SK-N-SH (cell line): ENCODE measurements around the gene PPP1R27. TPM values are rescaled to one million over a fixed set of nuclear protein-coding genes. Genes with fewer than 3 reads are reported as not detected.

Source experiments
- CTCF ChIA-PET: fragments of 300-600, 350-600 bp; formaldehyde crosslinking; extraction: SDS; loops from one replicate; lab custom pipeline; 2021; lab: Yijun Ruan, JAX
- POLR2A ChIA-PET: fragments of 350-600 bp; sonication (Branson Sonifier 250); formaldehyde crosslinking; extraction: SDS; loops from one replicate; lab custom pipeline; 2020; ENCODE audit warnings: antibody characterized with exemption, inconsistent platforms; lab: Yijun Ruan, JAX
- DNase-seq: peaks from one replicate; pipeline ENCODE4 v3.0.0; 2012
- H2AFZ ChIP-seq: fragments of 200-600 bp; sonication (generic); 2 replicates; pipeline ENCODE4 v1.8.1; 2016; ENCODE audit warnings: antibody characterized with exemption, mild to moderate bottlenecking, low read depth
- H3F3A ChIP-seq: fragments of 200-600 bp; sonication (generic); replicated peaks from 2 replicates; pipeline ENCODE3; 2016; ENCODE audit warnings: antibody characterized with exemption, mild to moderate bottlenecking; ENCODE audit not compliant: insufficient read depth
- H3K27ac ChIP-seq, 2 experiments: fragments of 200-500 bp in 1 of 2; fragments of 200-600 bp in 1 of 2; sonication (Bioruptor generic) in 1 of 2; sonication (generic), shearing (Covaris generic) in 1 of 2; 2 replicates each; pipeline versions ENCODE4 v1.5.1 to v1.6.1; 2014 to 2016; ENCODE audit warnings: low read depth in 2 of 2, inconsistent platforms in 1 of 2, low read length in 1 of 2, mild to moderate bottlenecking in 1 of 2, mixed read lengths in 1 of 2
- H3K27me3 ChIP-seq: fragments of 200-600 bp; sonication (generic), shearing (Covaris generic); 2 replicates; pipeline ENCODE4 v1.6.1; 2016; ENCODE audit warnings: mixed run types; ENCODE audit not compliant: insufficient read depth
- H3K36me3 ChIP-seq, 2 experiments: fragments of 200-500 bp in 1 of 2; fragments of 200-600 bp in 1 of 2; sonication (Bioruptor generic) in 1 of 2; sonication (generic) in 1 of 2; replicated peaks in 1 of 2; 2 replicates each; pipeline versions ENCODE3 to v1.5.1; 2014 to 2016; ENCODE audit warnings: low read length in 1 of 2, mild to moderate bottlenecking in 1 of 2; ENCODE audit not compliant: insufficient read depth in 2 of 2, control insufficient read depth in 1 of 2
- H3K4me1 ChIP-seq, 2 experiments: fragments of 200-500 bp in 1 of 2; fragments of 200-600 bp in 1 of 2; sonication (Bioruptor generic) in 1 of 2; sonication (generic), shearing (Covaris generic) in 1 of 2; 2 replicates each; pipeline versions ENCODE4 v1.5.1 to v1.6.1; 2014 to 2016; ENCODE audit warnings: low read depth in 1 of 2, low read length in 1 of 2, mixed run types in 1 of 2; ENCODE audit not compliant: insufficient read depth in 2 of 2, control insufficient read depth in 1 of 2
- H3K4me2 ChIP-seq: fragments of 200-600 bp; sonication (generic), shearing (Covaris generic); 2 replicates; pipeline ENCODE4 v1.6.1; 2017; ENCODE audit warnings: mixed run types
- H3K4me3 ChIP-seq, 2 experiments: fragments of 200-500 bp in 1 of 2; fragments of 200-600 bp in 1 of 2; sonication (Bioruptor generic) in 1 of 2; sonication (generic), shearing (Covaris generic) in 1 of 2; 2 replicates each; pipeline versions ENCODE4 v1.5.1 to v1.8.1; 2014 to 2016; ENCODE audit warnings: low read depth in 2 of 2, inconsistent platforms in 1 of 2, low read length in 1 of 2, mild to moderate bottlenecking in 1 of 2, mixed read lengths in 1 of 2, moderate library complexity in 1 of 2
- H3K79me2 ChIP-seq: fragments of 200-600 bp; sonication (generic); 2 replicates; pipeline ENCODE4 v1.8.1; 2017; ENCODE audit warnings: mild to moderate bottlenecking; ENCODE audit not compliant: insufficient read depth
- H3K9ac ChIP-seq: fragments of 200-600 bp; sonication (generic); 2 replicates; pipeline ENCODE4 v1.6.1; 2017; ENCODE audit warnings: mixed run types
- H3K9me2 ChIP-seq: fragments of 200-600 bp; sonication (generic); 2 replicates; pipeline ENCODE4 v1.6.1; 2017; ENCODE audit warnings: mixed run types
- H3K9me3 ChIP-seq: fragments of 200-600 bp; sonication (generic); 2 replicates; pipeline ENCODE4 v1.6.1; 2017; ENCODE audit warnings: mixed run types, mild to moderate bottlenecking, moderate library complexity
- H4K20me1 ChIP-seq: fragments of 200-600 bp; sonication (generic); 2 replicates; pipeline ENCODE4 v1.6.1; 2017; ENCODE audit warnings: mild to moderate bottlenecking, mixed run types; ENCODE audit not compliant: insufficient read depth
- ELF1 ChIP-seq: IDR thresholded peaks from 2 replicates; pipeline ENCODE4 v1.4.0; 2012
- FOSL2 ChIP-seq: IDR thresholded peaks from 2 replicates; pipeline ENCODE4 v1.4.0; 2012; ENCODE audit warnings: low read depth, mild to moderate bottlenecking, moderate library complexity, borderline replicate concordance
- FOXJ3 ChIP-seq: sonication (generic); formaldehyde crosslinking; IDR thresholded peaks from 2 replicates; pipeline ENCODE4 v1.5.1; 2020; ENCODE audit warnings: mild to moderate bottlenecking, missing genetic modification reagents
- GABPA ChIP-seq: IDR thresholded peaks from 2 replicates; pipeline ENCODE4 v1.4.0; 2012; ENCODE audit warnings: low read depth, mild to moderate bottlenecking
- GATA2 ChIP-seq: sonication (generic); formaldehyde crosslinking; IDR thresholded peaks from 2 replicates; pipeline ENCODE4 v1.5.0; 2020; ENCODE audit warnings: mild to moderate bottlenecking, missing genetic modification reagents
- MEF2A ChIP-seq: IDR thresholded peaks from 2 replicates; pipeline ENCODE4 v1.4.0; 2012; ENCODE audit warnings: low read depth, borderline replicate concordance
- NRF1 ChIP-seq: IDR thresholded peaks from 2 replicates; pipeline ENCODE4 v1.6.1; 2012; ENCODE audit warnings: low read depth, mild to moderate bottlenecking, low read length
- RAD21 ChIP-seq: IDR thresholded peaks from 2 replicates; pipeline ENCODE4 v1.6.1; 2012; ENCODE audit warnings: mild to moderate bottlenecking, low read length
- RCOR1 ChIP-seq: fragments of 150-350 bp; IDR thresholded peaks from 2 replicates; pipeline ENCODE4 v1.6.1; 2017; ENCODE audit warnings: antibody characterized with exemption, low read length
- SMC3 ChIP-seq: IDR thresholded peaks from 2 replicates; pipeline ENCODE4 v1.6.1; 2012; ENCODE audit warnings: low read depth, low read length, improper control_type of control experiment
- TAF1 ChIP-seq: IDR thresholded peaks from 2 replicates; pipeline ENCODE4 v1.6.1; 2012; ENCODE audit warnings: low read depth, mild to moderate bottlenecking, low read length, moderate library complexity, borderline replicate concordance
- TCF12 ChIP-seq: IDR thresholded peaks from 2 replicates; pipeline ENCODE4 v1.4.0; 2012
- TEAD4 ChIP-seq: IDR thresholded peaks from 2 replicates; pipeline ENCODE4 v1.4.0; 2012; ENCODE audit warnings: mild to moderate bottlenecking, borderline replicate concordance; ENCODE audit not compliant: insufficient read depth
- YY1 ChIP-seq: IDR thresholded peaks from 2 replicates; pipeline ENCODE4 v1.4.0; 2012; ENCODE audit warnings: low read depth, mild to moderate bottlenecking
- WGBS: methylation state at CpG from one replicate; pipeline ENCODE4 v1.1.6; 2017; ENCODE audit warnings: low lambda C conversion rate; 5-methylcytosine and 5-hydroxymethylcytosine counted together
- polyA plus RNA-seq, 3 experiments: library from polyadenylated mRNA; depleted of rRNA; stranded (reverse); fragments of >200 nt; gene quantifications; 2 replicates each; pipeline ENCODE4 v1.2.3, GENCODE V29; 2012
- TF ChIP-seq, protein P1 (sequence below): fragments of 200-600 bp; sonication (generic); IDR thresholded peaks from 2 replicates; pipeline ENCODE4 v1.6.1; 2017; ENCODE audit warnings: antibody characterized with exemption, mild to moderate bottlenecking, moderate library complexity
- TF ChIP-seq, protein P2 (sequence below): IDR thresholded peaks from 2 replicates; pipeline ENCODE4 v1.6.1; 2012; ENCODE audit warnings: mild to moderate bottlenecking, low read depth, low read length, moderate library complexity
- TF ChIP-seq, protein P3 (sequence below): IDR thresholded peaks from 2 replicates; pipeline ENCODE4; 2012
- TF ChIP-seq, protein P4 (sequence below): fragments of 150-350 bp; IDR thresholded peaks from 2 replicates; pipeline ENCODE4 v1.6.1; 2017; ENCODE audit warnings: antibody characterized with exemption, low read length, low read depth, borderline replicate concordance
- TF ChIP-seq, protein P5 (sequence below): IDR thresholded peaks from 2 replicates; pipeline ENCODE4 v1.4.0; 2012; ENCODE audit warnings: low read depth

PPP1R27 gene
- polyA plus RNA-seq, 1 of the 3 experiments (the other 2 are of a cell fraction): 0.07 TPM

DNA sequence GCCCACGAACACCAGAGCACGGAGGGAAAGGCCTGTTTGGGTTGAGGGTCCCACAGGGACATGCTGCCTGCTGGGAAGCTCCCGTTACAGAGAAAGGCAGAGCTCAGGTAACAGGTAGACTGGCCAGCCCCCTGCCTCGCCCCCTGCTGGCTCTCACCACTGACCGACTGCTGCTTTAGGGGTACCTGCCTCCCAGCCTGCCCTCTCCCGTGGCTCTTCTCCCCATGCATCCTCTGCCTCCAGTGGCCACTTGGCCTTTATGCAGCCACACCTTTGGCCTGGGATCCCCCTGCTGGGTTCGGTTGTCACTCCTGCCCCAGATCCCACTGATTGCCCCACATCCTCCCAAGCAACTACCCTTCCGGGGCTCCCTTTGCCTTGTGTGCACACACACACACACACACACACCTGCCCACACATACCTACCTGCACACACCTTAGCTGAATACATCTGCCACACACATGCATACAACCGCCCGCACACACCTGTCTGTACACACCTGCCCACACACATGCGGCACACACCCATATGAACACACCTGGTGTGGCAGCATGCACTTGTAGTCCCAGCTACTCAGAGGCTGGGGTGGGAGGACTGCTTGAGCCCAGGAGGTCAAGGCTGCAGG, 8.9 kb downstream of the PPP1R27 start:
- H3K27me3 ChIP-seq: no peaks in the 10 kb centered on the region
- H3F3A ChIP-seq: peaks cover 3% of the 10 kb centered on the region
- H2AFZ ChIP-seq: no peak overlapping the region
- ChIA-PET POLR2A (interaction anchor here (0.6 kb wide), 1 partner anchor 276 kb away, joined by 3 read pairs; no protein-coding TSS in a partner anchor), CTCF (interaction anchor here (0.6 to 2.4 kb wide), 7 partner anchors 13 to 123 kb away, joined by 3 to 11 read pairs (median 5); partner anchors contain the start of gene MRPL12)
- TF ChIP-seq ELF1: no peak
- TF ChIP-seq, protein P1, sequence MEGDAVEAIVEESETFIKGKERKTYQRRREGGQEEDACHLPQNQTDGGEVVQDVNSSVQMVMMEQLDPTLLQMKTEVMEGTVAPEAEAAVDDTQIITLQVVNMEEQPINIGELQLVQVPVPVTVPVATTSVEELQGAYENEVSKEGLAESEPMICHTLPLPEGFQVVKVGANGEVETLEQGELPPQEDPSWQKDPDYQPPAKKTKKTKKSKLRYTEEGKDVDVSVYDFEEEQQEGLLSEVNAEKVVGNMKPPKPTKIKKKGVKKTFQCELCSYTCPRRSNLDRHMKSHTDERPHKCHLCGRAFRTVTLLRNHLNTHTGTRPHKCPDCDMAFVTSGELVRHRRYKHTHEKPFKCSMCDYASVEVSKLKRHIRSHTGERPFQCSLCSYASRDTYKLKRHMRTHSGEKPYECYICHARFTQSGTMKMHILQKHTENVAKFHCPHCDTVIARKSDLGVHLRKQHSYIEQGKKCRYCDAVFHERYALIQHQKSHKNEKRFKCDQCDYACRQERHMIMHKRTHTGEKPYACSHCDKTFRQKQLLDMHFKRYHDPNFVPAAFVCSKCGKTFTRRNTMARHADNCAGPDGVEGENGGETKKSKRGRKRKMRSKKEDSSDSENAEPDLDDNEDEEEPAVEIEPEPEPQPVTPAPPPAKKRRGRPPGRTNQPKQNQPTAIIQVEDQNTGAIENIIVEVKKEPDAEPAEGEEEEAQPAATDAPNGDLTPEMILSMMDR: peak; percentile 23
- 93% methylated on average over 11 of the region's 11 CpGs for WGBS
- peaks cover 38% of the 10 kb centered on the region for H3K79me2 ChIP-seq
- H3K9me2 ChIP-seq: no peaks in the 10 kb centered on the region
- H3K36me3 ChIP-seq: peaks cover 0 to 5% of the 10 kb centered on the region in 2 experiments
- peaks cover 24% of the 10 kb centered on the region; the same call in 1 of the 2 replicates for H4K20me1 ChIP-seq
- H3K4me2 ChIP-seq: no peak overlapping the region
- H3K9me3 ChIP-seq: no peaks in the 10 kb centered on the region
- H3K4me1 ChIP-seq: peaks cover 0 to 16% of the 10 kb centered on the region in 2 experiments; a peak in 1 of 4 replicates
- H3K27ac ChIP-seq: no peak overlapping the region
- H3K9ac ChIP-seq: no peak overlapping the region
- DNase-seq: no peak
- H3K4me3 ChIP-seq: no peak overlapping the region

DNA sequence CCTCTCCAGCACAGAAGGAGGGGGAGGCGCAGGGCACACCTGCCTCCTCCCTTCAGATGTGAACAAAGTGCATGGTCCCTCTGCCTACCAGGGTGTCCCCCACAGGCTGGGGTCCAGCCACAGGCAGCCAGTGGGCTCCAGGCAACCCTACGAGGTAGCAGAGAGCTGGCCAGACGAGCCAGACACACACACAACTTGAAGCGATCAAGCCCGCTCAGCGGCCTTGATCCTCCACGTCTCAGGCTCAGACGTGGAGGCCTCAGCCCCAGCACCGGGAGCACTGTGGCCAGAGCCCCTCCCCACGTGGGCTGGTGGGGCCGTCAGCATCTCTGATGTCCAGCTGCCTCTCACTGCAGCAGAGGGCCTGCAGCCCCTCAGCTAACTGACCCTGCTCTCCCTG, 10.3 kb downstream of the PPP1R27 start:
- H3K9ac ChIP-seq: no peak overlapping the region
- H3K27me3 ChIP-seq: no peaks in the 10 kb centered on the region
- H2AFZ ChIP-seq: no peak overlapping the region
- H3K4me2 ChIP-seq: no peak overlapping the region
- peaks cover 24% of the 10 kb centered on the region for H3K79me2 ChIP-seq
- peaks cover 17% of the 10 kb centered on the region; the same call in 1 of the 2 replicates for H4K20me1 ChIP-seq
- H3K9me2 ChIP-seq: no peaks in the 10 kb centered on the region
- CTCF ChIA-PET: interaction anchor here (0.6 to 2.4 kb wide), 5 partner anchors 12 to 1798 kb away, joined by 3 to 11 read pairs (median 5); no protein-coding TSS in a partner anchor
- no peak for DNase-seq
- no peaks in the 10 kb centered on the region for H3K9me3 ChIP-seq
- no peak overlapping the region for H3K4me3 ChIP-seq
- H3K27ac ChIP-seq: no peak overlapping the region
- TF ChIP-seq, protein P2, sequence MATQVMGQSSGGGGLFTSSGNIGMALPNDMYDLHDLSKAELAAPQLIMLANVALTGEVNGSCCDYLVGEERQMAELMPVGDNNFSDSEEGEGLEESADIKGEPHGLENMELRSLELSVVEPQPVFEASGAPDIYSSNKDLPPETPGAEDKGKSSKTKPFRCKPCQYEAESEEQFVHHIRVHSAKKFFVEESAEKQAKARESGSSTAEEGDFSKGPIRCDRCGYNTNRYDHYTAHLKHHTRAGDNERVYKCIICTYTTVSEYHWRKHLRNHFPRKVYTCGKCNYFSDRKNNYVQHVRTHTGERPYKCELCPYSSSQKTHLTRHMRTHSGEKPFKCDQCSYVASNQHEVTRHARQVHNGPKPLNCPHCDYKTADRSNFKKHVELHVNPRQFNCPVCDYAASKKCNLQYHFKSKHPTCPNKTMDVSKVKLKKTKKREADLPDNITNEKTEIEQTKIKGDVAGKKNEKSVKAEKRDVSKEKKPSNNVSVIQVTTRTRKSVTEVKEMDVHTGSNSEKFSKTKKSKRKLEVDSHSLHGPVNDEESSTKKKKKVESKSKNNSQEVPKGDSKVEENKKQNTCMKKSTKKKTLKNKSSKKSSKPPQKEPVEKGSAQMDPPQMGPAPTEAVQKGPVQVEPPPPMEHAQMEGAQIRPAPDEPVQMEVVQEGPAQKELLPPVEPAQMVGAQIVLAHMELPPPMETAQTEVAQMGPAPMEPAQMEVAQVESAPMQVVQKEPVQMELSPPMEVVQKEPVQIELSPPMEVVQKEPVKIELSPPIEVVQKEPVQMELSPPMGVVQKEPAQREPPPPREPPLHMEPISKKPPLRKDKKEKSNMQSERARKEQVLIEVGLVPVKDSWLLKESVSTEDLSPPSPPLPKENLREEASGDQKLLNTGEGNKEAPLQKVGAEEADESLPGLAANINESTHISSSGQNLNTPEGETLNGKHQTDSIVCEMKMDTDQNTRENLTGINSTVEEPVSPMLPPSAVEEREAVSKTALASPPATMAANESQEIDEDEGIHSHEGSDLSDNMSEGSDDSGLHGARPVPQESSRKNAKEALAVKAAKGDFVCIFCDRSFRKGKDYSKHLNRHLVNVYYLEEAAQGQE: no peak
- TF ChIP-seq ELF1 (no peak), FOSL2 (no peak), TAF1 (no peak), MEF2A (no peak), GABPA (no peak), TEAD4 (no peak), RAD21 (no peak), NRF1 (no peak), SMC3 (no peak), YY1 (no peak), FOXJ3 (CRISPR knock-in tag) (no peak), RCOR1 (no peak), TCF12 (no peak), GATA2 (CRISPR knock-in tag) (no peak)
- TF ChIP-seq, protein P3, sequence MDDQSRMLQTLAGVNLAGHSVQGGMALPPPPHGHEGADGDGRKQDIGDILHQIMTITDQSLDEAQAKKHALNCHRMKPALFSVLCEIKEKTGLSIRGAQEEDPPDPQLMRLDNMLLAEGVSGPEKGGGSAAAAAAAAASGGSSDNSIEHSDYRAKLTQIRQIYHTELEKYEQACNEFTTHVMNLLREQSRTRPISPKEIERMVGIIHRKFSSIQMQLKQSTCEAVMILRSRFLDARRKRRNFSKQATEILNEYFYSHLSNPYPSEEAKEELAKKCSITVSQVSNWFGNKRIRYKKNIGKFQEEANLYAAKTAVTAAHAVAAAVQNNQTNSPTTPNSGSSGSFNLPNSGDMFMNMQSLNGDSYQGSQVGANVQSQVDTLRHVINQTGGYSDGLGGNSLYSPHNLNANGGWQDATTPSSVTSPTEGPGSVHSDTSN: no peak
- TF ChIP-seq, protein P4, sequence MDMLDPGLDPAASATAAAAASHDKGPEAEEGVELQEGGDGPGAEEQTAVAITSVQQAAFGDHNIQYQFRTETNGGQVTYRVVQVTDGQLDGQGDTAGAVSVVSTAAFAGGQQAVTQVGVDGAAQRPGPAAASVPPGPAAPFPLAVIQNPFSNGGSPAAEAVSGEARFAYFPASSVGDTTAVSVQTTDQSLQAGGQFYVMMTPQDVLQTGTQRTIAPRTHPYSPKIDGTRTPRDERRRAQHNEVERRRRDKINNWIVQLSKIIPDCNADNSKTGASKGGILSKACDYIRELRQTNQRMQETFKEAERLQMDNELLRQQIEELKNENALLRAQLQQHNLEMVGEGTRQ: no peak
- TF ChIP-seq, protein P5, sequence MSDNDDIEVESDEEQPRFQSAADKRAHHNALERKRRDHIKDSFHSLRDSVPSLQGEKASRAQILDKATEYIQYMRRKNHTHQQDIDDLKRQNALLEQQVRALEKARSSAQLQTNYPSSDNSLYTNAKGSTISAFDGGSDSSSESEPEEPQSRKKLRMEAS: no peak
- peaks cover 3% of the 10 kb centered on the region for H3F3A ChIP-seq
- POLR2A ChIA-PET: no interaction called here
- 87% methylated on average over 9 of the region's 11 CpGs for WGBS
- H3K36me3 ChIP-seq: peaks cover 0 to 5% of the 10 kb centered on the region in 2 experiments
- peaks cover 0 to 16% of the 10 kb centered on the region in 2 experiments; a peak in 1 of 4 replicates for H3K4me1 ChIP-seq
